ENCODE measurements around the gene TFAP2D.

Gene TFAP2D

DNA sequence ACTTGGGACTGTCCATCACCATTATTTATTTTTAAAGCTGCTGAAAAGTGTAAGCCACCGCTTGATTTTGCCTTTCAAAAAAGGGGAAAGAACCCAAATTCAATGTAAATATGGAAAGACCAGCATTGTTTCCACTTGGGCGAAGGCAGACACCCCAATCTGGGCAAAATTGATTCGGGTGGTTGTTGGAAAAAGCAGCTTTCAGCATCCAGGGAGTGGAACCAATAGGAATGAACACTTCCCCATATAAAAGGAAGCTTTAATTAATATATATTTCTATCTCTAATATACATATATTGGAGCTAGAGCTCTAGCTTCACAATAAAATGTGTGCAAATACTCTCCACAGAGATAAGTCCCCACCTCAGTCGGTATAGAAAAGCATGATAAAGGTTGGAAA lies at the start of gene TFAP2D:
Gene TFAP2D (plus strand): TSS at position 301 of the 400 bp plus-strand sequence. CDS start 530 bp downstream, outside the sequence.
- H3K27ac ChIP-seq: no peak within 1 kb of the TSS
- TF ChIP-seq ZFX (IDR thresholded peaks at IDR 0.05; ENCODE audit: borderline replicate concordance) (no peak), CTCF (IDR thresholded peaks at IDR 0.05) (no peak)

DNA sequence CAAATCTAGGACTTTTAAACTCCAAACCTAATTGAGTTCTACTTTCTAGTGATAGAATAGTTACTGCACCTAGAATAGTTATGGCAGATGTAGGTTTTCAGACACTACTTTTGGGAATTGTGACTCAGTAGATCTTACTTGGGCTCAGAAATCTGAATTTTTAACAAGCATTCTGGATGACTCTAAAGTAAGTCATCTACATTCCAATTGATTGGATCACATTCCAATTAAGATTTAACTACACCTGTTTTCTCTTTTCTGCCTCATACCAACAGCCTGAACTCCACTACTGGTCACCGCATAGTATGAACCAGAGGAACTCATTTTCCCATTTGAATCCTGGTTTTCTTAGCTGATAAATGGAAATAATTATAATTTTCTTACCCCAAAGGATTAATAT lies 49.5 kb upstream of the TFAP2D start:
- H3K27ac ChIP-seq: no peak overlapping the region
- TF ChIP-seq ZFX (IDR thresholded peaks at IDR 0.05; ENCODE audit: borderline replicate concordance) (no peak), CTCF (IDR thresholded peaks at IDR 0.05) (no peak)

- no peak for TF ChIP-seq ZFX (IDR thresholded peaks at IDR 0.05; ENCODE audit: borderline replicate concordance)
- no peak for TF ChIP-seq CTCF (IDR thresholded peaks at IDR 0.05)
- no peak overlapping the region for H3K27ac ChIP-seq
Observed at GRCh38 chr6:50666089-50666488, 47.2 kb upstream of the TFAP2D start.

GRCh38 chr6:50681213-50681824 lies 32.0 kb upstream of the TFAP2D start:
- no peak overlapping the region for H3K27ac ChIP-seq
- TF ChIP-seq CTCF (IDR thresholded peaks at IDR 0.05) (no peak), ZFX (IDR thresholded peaks at IDR 0.05; ENCODE audit: borderline replicate concordance) (no peak)

DNA sequence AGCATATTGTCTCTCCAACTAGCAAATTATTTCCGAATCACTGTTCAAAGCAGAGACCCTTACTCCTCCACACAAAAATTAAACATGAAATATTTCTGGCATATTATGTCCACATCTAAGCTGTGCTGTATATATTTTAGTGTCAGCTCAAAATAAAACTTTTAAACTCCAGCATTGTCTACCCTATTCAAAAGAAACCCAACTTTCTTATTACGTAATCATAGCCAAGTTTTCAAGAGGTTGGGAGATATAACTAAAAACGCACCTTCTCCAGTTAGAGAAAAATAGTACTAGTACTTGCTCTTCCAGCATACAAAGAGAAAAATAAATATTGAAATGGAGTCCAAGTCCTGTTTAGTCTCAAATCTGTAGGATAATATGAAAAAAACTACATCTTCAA lies 24.1 kb upstream of the TFAP2D start:
- H3K27ac ChIP-seq: no peak overlapping the region
- TF ChIP-seq ZFX (IDR thresholded peaks at IDR 0.05; ENCODE audit: borderline replicate concordance) (no peak), CTCF (IDR thresholded peaks at IDR 0.05) (no peak)

GRCh38 chr6:50691814-50692495 lies 21.4 kb upstream of the TFAP2D start:
- TF ChIP-seq CTCF (IDR thresholded peaks at IDR 0.05): no peak
- no peak for TF ChIP-seq ZFX (IDR thresholded peaks at IDR 0.05; ENCODE audit: borderline replicate concordance)

DNA sequence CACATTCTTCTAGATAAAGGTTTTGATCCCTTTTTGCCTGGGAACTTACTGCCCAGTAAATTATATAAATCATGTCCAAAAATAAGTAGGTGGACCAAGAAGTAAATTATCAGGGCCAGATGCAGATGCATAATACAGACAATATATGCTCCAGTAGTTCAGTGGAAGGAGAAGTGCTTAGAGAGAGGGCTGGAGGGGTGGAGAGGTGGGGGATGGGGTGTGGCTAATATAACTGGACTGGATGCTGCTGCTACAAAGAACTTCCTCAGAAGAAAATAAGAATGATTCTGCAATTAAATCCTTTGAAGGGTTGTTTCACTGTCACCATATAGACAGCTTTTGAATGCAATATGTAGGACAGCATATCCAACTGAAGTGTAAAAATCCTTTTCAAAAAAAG lies 14.8 kb upstream of the TFAP2D start:
- TF ChIP-seq CTCF (IDR thresholded peaks at IDR 0.05) (no peak), ZFX (IDR thresholded peaks at IDR 0.05; ENCODE audit: borderline replicate concordance) (no peak)
- no peak overlapping the region for H3K27ac ChIP-seq

More at GRCh38 chr6:50691814-50692495, 21.4 kb upstream of the TFAP2D start:
- H3K27ac ChIP-seq: no peak overlapping the region
